A549 (cell line): ENCODE data around the gene RCHY1. TPM values are rescaled to one million over a fixed set of nuclear protein-coding genes. Genes with fewer than 3 reads are reported as not detected.

Experiments
- ATAC-seq, 2 experiments: fragments of 200-7000 bp in 1 of 2; fragments of >200 bp in 1 of 2; cut with Nextera tagmentation in 1 of 2; cut with Tn5 transposase in 1 of 2; 3 replicates each; pipeline versions ENCODE4 v1.8.0 to v1.9.1; 2018 to 2020; ENCODE audit warnings: mild to moderate bottlenecking in 1 of 2, moderate library complexity in 1 of 2
- CTCF ChIA-PET: fragments of 300-600 bp; sonication (Branson Sonifier 250); formaldehyde crosslinking; extraction: SDS; loops from one replicate; lab custom pipeline; 2021; ENCODE audit warnings: antibody characterized with exemption, inconsistent platforms; lab: Yijun Ruan, JAX
- POLR2A ChIA-PET: fragments of 350-600 bp; formaldehyde crosslinking; extraction: SDS; loops from one replicate; lab custom pipeline; 2021; ENCODE audit warnings: antibody characterized with exemption, inconsistent platforms; lab: Yijun Ruan, JAX
- DNase-seq, 2 experiments: peaks; one replicate each; pipeline versions ENCODE4 v3.0.0 to v3.0.0-alpha.2; 2011 to 2016; ENCODE audit warnings: low read depth in 1 of 2, low spot score in 1 of 2
- FAIRE-seq: peaks from 2 replicates; lab custom pipeline; 2011; peaks lifted over from hg19 to GRCh38; lab: Jason Lieb, UNC
- H3K27ac ChIP-seq, 2 experiments: fragments of >200 bp; sonication (Bioruptor Twin); formaldehyde crosslinking; 3 replicates each; pipeline ENCODE4 v1.5.1; 2016 to 2017
- H3K4me1 ChIP-seq: fragments of >200 bp; sonication (Bioruptor Twin); formaldehyde crosslinking; 3 replicates; pipeline ENCODE4 v1.6.1; 2016
- H3K4me2 ChIP-seq: fragments of >200 bp; sonication (Bioruptor Twin); formaldehyde crosslinking; 3 replicates; pipeline ENCODE4 v1.6.1; 2016
- H3K4me3 ChIP-seq: fragments of >200 bp; sonication (Bioruptor Twin); formaldehyde crosslinking; 3 replicates; pipeline ENCODE4 v1.5.1; 2016
- H3K9me3 ChIP-seq: fragments of >200 bp; sonication (Bioruptor Twin); formaldehyde crosslinking; 3 replicates; pipeline ENCODE4 v1.6.1; 2016
- ATOH8 ChIP-seq: fragments of 250-450 bp; sonication (Bioruptor Pico); IDR thresholded peaks from 2 replicates; pipeline ENCODE4 v1.5.0; 2020; ENCODE audit warnings: low read depth, mild to moderate bottlenecking, moderate library complexity
- CBX2 ChIP-seq: fragments of 200-600 bp; sonication (generic); IDR thresholded peaks from 2 replicates; pipeline ENCODE4 v1.6.1; 2016; ENCODE audit warnings: low read depth, mild to moderate bottlenecking, borderline replicate concordance
- EHF ChIP-seq: fragments of 250-450 bp; sonication (Bioruptor Pico); IDR thresholded peaks from 2 replicates; pipeline ENCODE4 v1.5.0; 2020; ENCODE audit warnings: mild to moderate bottlenecking
- FOSB ChIP-seq: fragments of 250-450 bp; sonication (Bioruptor Pico); IDR thresholded peaks from 2 replicates; pipeline ENCODE4 v1.5.0; 2020; ENCODE audit warnings: mild to moderate bottlenecking, moderate library complexity
- HDAC2 ChIP-seq: fragments of 200-600 bp; sonication (generic); IDR thresholded peaks from 2 replicates; pipeline ENCODE4 v1.6.1; 2016
- HOXB5 ChIP-seq: fragments of 250-450 bp; sonication (Bioruptor Pico); IDR thresholded peaks from 2 replicates; pipeline ENCODE4 v1.5.0; 2020; ENCODE audit warnings: mild to moderate bottlenecking, moderate library complexity
- KDM1A ChIP-seq: fragments of 200-600 bp; sonication (generic); IDR thresholded peaks from 2 replicates; pipeline ENCODE4 v1.6.1; 2016; ENCODE audit warnings: low read depth, mild to moderate bottlenecking
- KDM5A ChIP-seq: fragments of 200-600 bp; sonication (generic); IDR thresholded peaks from 2 replicates; pipeline ENCODE4 v1.6.1; 2016; ENCODE audit warnings: antibody characterized with exemption, mild to moderate bottlenecking
- MAFK ChIP-seq: fragments of 450-650 bp; IDR thresholded peaks from 2 replicates; pipeline ENCODE4 v1.6.1; 2014; ENCODE audit not compliant: partially characterized antibody
- PBX3 ChIP-seq: IDR thresholded peaks from 2 replicates; pipeline ENCODE4 v1.6.1; 2012
- PHF8 ChIP-seq: fragments of 200-600 bp; sonication (generic); IDR thresholded peaks from 2 replicates; pipeline ENCODE4 v1.6.1; 2016; ENCODE audit warnings: low read depth, mild to moderate bottlenecking, antibody characterized with exemption, moderate library complexity, borderline replicate concordance
- RAD21 ChIP-seq, 2 experiments: fragments of >200 bp in 1 of 2; sonication (Bioruptor Twin) in 1 of 2; formaldehyde crosslinking in 1 of 2; IDR thresholded peaks in 1 of 2; conservative IDR thresholded peaks in 1 of 2; 2 replicates in 1 of 2; 3 replicates in 1 of 2; pipeline ENCODE4 v1.6.1; 2012 to 2018; ENCODE audit warnings: inconsistent platforms in 1 of 2
- RARB ChIP-seq: fragments of 250-450 bp; sonication (Bioruptor Pico); IDR thresholded peaks from 2 replicates; pipeline ENCODE4 v1.8.0; 2021; ENCODE audit warnings: mild to moderate bottlenecking, moderate library complexity
- TP53 ChIP-seq: fragments of 250-450 bp; sonication (Bioruptor Pico); IDR thresholded peaks from 2 replicates; pipeline ENCODE4 v1.5.0; 2021; ENCODE audit warnings: mild to moderate bottlenecking, moderate library complexity
- WGBS: methylation state at CpG from one replicate; pipeline ENCODE4 v1.1.6; 2017; ENCODE audit errors: missing lambda C conversion rate; 5-methylcytosine and 5-hydroxymethylcytosine counted together
- polyA plus RNA-seq, 4 experiments: library from polyadenylated mRNA; depleted of rRNA in 3 of 4; stranded (reverse); fragments of >200 nt; fragmentation: RNase III in 1 of 4; extraction: RNeasy Plus Mini Kit Qiagen cat#74134 plus additional on column Dnase treatment in 1 of 4; gene quantifications; 2 replicates in 3 of 4; 3 replicates in 1 of 4; pipeline ENCODE4 v1.2.3, GENCODE V29; 2011 to 2017
- TF ChIP-seq, protein P1 (sequence below): fragments of >200 bp; sonication (Bioruptor Twin); formaldehyde crosslinking; IDR thresholded peaks from 3 replicates; pipeline ENCODE4 v1.6.1; 2016

RCHY1 gene
- polyA plus RNA-seq, 2 of the 4 experiments (the other 2 are of a cell fraction): 19.1 to 27.4 TPM

DNA sequence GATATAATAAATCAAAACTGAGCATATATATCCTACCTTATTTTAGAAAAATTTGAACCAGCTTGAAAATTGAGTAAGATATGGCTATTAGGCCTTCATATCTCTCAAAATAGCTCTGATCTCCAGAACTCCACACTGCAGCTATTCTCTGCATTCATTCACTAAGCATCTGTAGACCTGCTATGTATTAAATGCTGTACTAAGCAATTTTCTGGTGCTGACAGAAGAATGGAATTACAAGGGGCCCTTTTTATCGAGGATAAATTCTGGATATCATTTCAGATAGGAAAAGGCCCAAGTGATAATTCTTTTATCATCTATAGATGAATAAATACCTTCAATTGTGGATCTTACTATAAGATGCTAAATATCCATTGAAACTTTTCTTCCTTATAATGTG, 1.9 kb upstream of the RCHY1 start:
- WGBS: 89% methylated on average over 1 of the region's 1 CpG
- POLR2A ChIA-PET: no interaction called here
- no peak overlapping the region for H3K4me2 ChIP-seq
- peaks cover 21% of the 10 kb centered on the region; the same call in 2 of the 3 replicates for H3K4me1 ChIP-seq
- no peak overlapping the region for H3K4me3 ChIP-seq
- DNase-seq (no peak), ATAC-seq (no peak), FAIRE-seq (no peak)
- TF ChIP-seq CBX2: no peak
- TF ChIP-seq MAFK: peak; percentile 55
- TF ChIP-seq PHF8: no peak
- no peak for TF ChIP-seq FOSB
- H3K9me3 ChIP-seq: no peaks in the 10 kb centered on the region
- H3K27ac ChIP-seq: no peak overlapping the region
- CTCF ChIA-PET: no interaction called here

DNA sequence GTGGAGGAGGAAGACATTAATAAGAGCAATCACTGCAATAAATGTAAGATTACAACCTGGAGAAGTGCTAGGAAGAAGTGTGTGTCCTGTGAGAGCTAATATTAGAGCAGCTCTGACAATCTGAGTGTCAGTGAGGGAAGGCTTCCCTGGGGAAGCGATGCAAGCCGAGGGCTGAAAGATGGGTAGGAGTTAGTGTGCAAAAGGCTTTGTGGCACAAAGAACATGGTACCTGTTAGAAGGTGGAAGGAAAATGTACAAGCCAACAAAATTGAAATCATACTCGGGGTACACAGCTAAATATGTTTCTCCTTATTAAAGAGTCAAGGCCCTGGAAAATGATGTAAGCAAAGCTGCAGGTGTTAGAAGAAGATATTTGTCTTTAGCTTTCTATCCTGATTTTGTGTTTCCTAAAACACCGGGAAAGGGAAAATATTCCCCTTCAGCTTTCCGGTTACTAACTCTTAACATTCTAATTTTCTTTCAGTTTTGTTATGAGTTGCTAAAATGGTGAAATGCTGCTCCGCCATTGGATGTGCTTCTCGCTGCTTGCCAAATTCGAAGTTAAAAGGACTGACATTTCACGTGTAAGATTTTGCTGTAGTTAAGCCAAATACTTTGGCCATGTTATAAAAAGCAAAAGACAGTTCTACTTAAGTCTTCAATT, 878 bp upstream of the RCHY1 start:
- CTCF ChIA-PET: interaction anchor here (0.9 kb wide), 1 partner anchor 56 kb away, joined by 4 read pairs; no protein-coding TSS in a partner anchor
- POLR2A ChIA-PET: interaction anchor here (0.6 to 1.7 kb wide), 7 partner anchors 10 to 1196 kb away, joined by 3 to 5 read pairs (median 3); partner anchors contain the start of genes BTC and CDKL2
- Histone ChIP-seq H3K9me3 (no peaks in the 10 kb centered on the region), H3K27ac (peak overlapping the region; percentile 89 to 96), H3K4me1 (peaks cover 21% of the 10 kb centered on the region; the same call in 2 of the 3 replicates), H3K4me3 (peak overlapping the region; percentile 70), H3K4me2 (peak overlapping the region; percentile 89)
- DNase-seq: no peak
- FAIRE-seq: no peak
- TF ChIP-seq PBX3 (no peak), RARB (CRISPR knock-in tag) (no peak), KDM5A (no peak), EHF (CRISPR knock-in tag) (no peak), TP53 (CRISPR knock-in tag) (no peak), FOSB (no peak), ATOH8 (CRISPR knock-in tag) (no peak), RAD21 (conservative IDR thresholded peaks at IDR 0.05 in 1 of 2, IDR thresholded peaks at IDR 0.05 in 1 of 2) (no peak)
- TF ChIP-seq, protein P1, sequence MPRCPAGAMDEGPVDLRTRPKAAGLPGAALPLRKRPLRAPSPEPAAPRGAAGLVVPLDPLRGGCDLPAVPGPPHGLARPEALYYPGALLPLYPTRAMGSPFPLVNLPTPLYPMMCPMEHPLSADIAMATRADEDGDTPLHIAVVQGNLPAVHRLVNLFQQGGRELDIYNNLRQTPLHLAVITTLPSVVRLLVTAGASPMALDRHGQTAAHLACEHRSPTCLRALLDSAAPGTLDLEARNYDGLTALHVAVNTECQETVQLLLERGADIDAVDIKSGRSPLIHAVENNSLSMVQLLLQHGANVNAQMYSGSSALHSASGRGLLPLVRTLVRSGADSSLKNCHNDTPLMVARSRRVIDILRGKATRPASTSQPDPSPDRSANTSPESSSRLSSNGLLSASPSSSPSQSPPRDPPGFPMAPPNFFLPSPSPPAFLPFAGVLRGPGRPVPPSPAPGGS: no peak
- no peak; a peak in 2 of 6 replicates for ATAC-seq
- 41% methylated on average over 9 of the region's 9 CpGs for WGBS

DNA sequence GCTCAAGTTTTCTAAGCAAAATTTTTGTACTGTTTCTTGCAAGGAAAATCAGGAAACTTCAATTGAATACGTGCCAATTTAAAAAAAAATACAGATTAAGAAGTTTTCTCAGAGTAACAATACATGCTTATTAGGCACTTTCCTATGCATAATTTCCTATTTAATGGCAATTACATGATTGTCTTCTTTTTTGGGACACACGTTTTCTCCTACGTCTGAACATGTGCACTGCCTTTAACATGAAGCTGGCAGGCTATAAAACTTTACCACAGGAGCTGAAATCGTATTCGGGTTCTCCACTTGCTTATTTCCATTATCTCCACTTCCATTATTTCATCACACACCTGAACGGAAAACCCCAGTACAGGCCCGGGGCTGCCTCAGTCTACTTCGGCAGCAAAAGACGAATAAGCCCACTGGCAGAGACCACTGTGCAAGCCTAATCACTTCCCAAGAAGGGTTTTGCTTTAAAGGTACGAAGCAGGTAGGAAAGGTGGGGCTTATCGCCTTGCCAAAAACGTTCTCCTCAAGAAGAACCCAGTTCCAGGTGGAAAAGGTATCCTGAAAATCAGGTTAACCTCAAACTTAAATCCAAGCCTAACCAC, 575 bp downstream of the RCHY1 start:
- POLR2A ChIA-PET: interaction anchor here (1.0 to 1.7 kb wide), 4 partner anchors 8 to 720 kb away, joined by 3 to 5 read pairs (median 4); partner anchors contain the start of gene BTC
- CTCF ChIA-PET: interaction anchor here (1.2 to 1.6 kb wide), 2 partner anchors 11 to 18 kb away, joined by 4 to 6 read pairs; no protein-coding TSS in a partner anchor
- no peak for ATAC-seq
- Histone ChIP-seq H3K4me1 (peaks cover 21% of the 10 kb centered on the region; the same call in 2 of the 3 replicates), H3K9me3 (no peaks in the 10 kb centered on the region), H3K4me3 (peak overlapping the region; percentile 70), H3K27ac (peak overlapping the region; percentile 89 to 96), H3K4me2 (peak overlapping the region; percentile 84)
- no peak for DNase-seq
- WGBS: 3% methylated on average over 12 of the region's 12 CpGs
- FAIRE-seq: no peak
- peak; percentile 35; the same call in 1 of the 2 replicates for TF ChIP-seq PHF8
- peak; percentile 35 for TF ChIP-seq MAFK
- no peak for TF ChIP-seq HDAC2
- TF ChIP-seq KDM1A: no peak
- TF ChIP-seq HOXB5: no peak
